Mesothelial cell of epicardium (in vitro differentiated cells): ENCODE measurements around the gene XYLT1. TPM values are rescaled to one million over a fixed set of nuclear protein-coding genes. Genes with fewer than 3 reads are reported as not detected.

ENCODE experiments used
- DNase-seq, 2 experiments: peaks; one replicate each; pipeline ENCODE4 v3.0.0; 2021; ENCODE audit warnings: low spot score in 2 of 2; ENCODE audit not compliant: unreplicated experiment in 2 of 2
- H3K27ac Mint-ChIP-seq: 2 replicates; pipeline ENCODE4 v1.8.0; 2021; ENCODE audit warnings: mixed read lengths
- H3K27me3 Mint-ChIP-seq: 2 replicates; pipeline ENCODE4 v1.8.0; 2021; ENCODE audit warnings: low read depth, mixed read lengths
- H3K36me3 Mint-ChIP-seq: 2 replicates; pipeline ENCODE4 v1.8.0; 2021; ENCODE audit warnings: mixed read lengths
- H3K4me1 Mint-ChIP-seq: 2 replicates; pipeline ENCODE4 v1.8.0; 2021; ENCODE audit warnings: mixed read lengths
- H3K4me3 Mint-ChIP-seq: 2 replicates; pipeline ENCODE4 v1.8.0; 2021; ENCODE audit warnings: mild to moderate bottlenecking, moderate library complexity, mixed read lengths
- H3K9me3 Mint-ChIP-seq: 2 replicates; pipeline ENCODE4 v1.8.0; 2021; ENCODE audit warnings: mixed read lengths
- CTCF ChIP-seq: fragments of 200-600 bp; sonication (generic); IDR thresholded peaks from one replicate; pipeline ENCODE4 v1.5.0; 2021; ENCODE audit warnings: antibody characterized with exemption; ENCODE audit not compliant: unreplicated experiment
- total RNA-seq: library from RNA; stranded (reverse); gene quantifications from 3 replicates; pipeline ENCODE4 v1.2.1, GENCODE V29; 2021

The XYLT1 gene
- total RNA-seq, 1 donor from 2014 or later: 15.2 TPM

- Mint-ChIP-seq H3K4me1 (peaks cover 24% of the 10 kb centered on the region), H3K4me3 (no peak overlapping the region), H3K27ac (no peak overlapping the region), H3K27me3 (peaks cover 5% of the 10 kb centered on the region), H3K9me3 (no peaks in the 10 kb centered on the region), H3K36me3 (no peaks in the 10 kb centered on the region)
- DNase-seq: no peak
- no peak for TF ChIP-seq CTCF
Measured at GRCh38 chr16:17370731-17371285, 100.0 kb downstream of the XYLT1 start.

DNA sequence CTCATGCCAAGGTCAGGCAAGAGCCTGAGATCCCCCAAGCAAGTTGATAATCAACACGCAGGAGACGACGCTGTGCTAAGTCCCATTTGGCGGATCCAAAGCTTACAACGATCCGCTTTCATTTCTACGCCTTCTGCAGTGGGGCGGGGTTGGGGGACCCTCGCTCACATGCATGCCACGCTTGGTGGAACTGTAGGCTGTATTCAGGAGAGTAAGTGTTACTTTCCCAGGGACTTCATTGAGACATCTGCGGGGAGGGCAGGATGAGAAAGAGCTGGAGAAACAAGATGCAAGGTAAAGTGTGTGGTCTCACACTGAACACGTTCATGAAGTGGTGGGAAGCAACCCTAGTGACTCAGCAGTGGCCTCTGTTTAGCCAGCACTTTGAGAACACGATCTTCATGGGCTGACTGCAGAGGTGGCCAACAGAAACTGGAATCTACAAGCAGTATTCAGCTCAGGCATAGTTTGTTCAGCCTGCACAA, 100.5 kb downstream of the XYLT1 start:
- TF ChIP-seq CTCF: no peak
- no peak overlapping the region for H3K4me3 Mint-ChIP-seq
- peaks cover 5% of the 10 kb centered on the region for H3K27me3 Mint-ChIP-seq
- H3K9me3 Mint-ChIP-seq: no peaks in the 10 kb centered on the region
- H3K36me3 Mint-ChIP-seq: no peaks in the 10 kb centered on the region
- no peak for DNase-seq
- H3K4me1 Mint-ChIP-seq: peaks cover 24% of the 10 kb centered on the region
- no peak overlapping the region for H3K27ac Mint-ChIP-seq

DNA sequence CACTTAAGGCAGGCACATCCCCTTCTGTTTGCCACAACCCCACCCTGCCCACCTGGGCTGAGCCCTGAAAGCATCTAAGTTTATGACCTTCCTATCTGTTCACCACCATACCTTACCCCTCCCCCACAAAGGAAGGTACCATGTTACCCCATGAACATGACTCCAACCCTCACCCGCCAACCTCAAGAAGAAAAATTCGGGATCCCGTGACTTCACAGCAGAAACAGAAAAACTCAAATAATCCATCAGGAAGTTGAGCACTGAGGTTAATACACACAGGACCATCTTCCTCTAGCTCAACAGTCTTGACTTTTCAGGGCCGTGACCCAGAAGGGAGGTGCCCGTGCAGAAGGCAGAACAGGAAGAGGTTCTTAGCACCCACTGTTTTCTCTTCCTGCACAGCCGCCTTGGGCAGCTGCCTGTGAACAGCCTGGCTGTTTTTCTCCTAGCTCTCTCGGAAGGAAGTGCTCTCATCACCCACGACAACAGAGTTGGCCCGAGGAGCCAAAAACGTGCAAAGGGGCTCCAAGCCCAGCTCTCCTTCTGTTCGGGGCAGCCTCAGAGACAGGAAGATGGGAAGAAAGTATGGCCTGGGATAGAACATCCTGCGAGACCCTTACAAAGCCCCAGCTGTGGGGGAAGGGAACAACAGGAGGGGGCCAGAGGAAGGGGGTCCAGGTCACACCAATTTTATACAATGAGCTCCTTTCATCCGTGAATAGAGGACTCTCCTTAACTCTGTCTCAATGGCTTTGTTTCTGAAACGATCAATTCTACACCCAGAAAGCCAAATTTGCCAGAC, 101.1 kb downstream of the XYLT1 start:
- Mint-ChIP-seq H3K36me3 (no peaks in the 10 kb centered on the region), H3K4me1 (peaks cover 27% of the 10 kb centered on the region), H3K4me3 (no peak overlapping the region), H3K27ac (no peak overlapping the region), H3K27me3 (peaks cover 5% of the 10 kb centered on the region), H3K9me3 (no peaks in the 10 kb centered on the region)
- no peak for TF ChIP-seq CTCF
- DNase-seq: no peak

- no peak for DNase-seq
- H3K9me3 Mint-ChIP-seq: no peaks in the 10 kb centered on the region
- H3K4me3 Mint-ChIP-seq: no peak overlapping the region
- H3K4me1 Mint-ChIP-seq: peaks cover 30% of the 10 kb centered on the region
- no peak for TF ChIP-seq CTCF
- no peak overlapping the region for H3K27ac Mint-ChIP-seq
- H3K27me3 Mint-ChIP-seq: peaks cover 5% of the 10 kb centered on the region
- no peaks in the 10 kb centered on the region for H3K36me3 Mint-ChIP-seq
Measured at GRCh38 chr16:17368951-17369350, 101.8 kb downstream of the XYLT1 start.

DNA sequence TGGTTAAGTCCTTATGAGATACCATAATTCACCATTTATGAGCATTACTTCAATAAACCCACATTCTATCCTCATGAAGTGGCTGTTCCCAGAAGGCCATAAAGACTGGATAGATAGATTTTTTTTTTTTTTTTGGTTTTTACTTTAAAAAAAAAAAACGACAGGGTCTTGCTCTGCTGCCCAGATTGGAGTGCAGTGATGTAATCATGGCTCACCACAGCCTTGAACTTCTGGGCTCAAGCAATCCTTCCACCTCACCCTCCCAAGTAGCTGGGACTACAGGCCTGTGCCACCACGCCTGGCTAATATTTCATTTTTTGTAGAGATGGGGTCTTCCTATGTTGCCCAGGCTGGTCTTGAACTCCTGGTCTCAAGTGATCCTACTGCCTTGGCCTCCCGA, 102.3 kb downstream of the XYLT1 start:
- no peak overlapping the region for H3K27ac Mint-ChIP-seq
- H3K4me3 Mint-ChIP-seq: no peak overlapping the region
- H3K36me3 Mint-ChIP-seq: no peaks in the 10 kb centered on the region
- no peaks in the 10 kb centered on the region for H3K9me3 Mint-ChIP-seq
- DNase-seq: no peak
- no peak for TF ChIP-seq CTCF
- H3K4me1 Mint-ChIP-seq: peaks cover 33% of the 10 kb centered on the region
- peaks cover 5% of the 10 kb centered on the region for H3K27me3 Mint-ChIP-seq
